Fibroblast of lung (primary cell): ENCODE results near the gene IL6R. TPM values are rescaled to one million over a fixed set of nuclear protein-coding genes. Genes with fewer than 3 reads are reported as not detected.

Experiments used
- DNase-seq, 2 donors: peaks; one replicate each; pipeline versions ENCODE4 v3.0.0 to v3.0.0-alpha.2; 2010; ENCODE audit warnings: low read depth in 2 of 2
- H2AFZ ChIP-seq: 2 replicates; pipeline ENCODE4 v1.5.1; 2012; ENCODE audit warnings: low read length, control low read depth, inconsistent platforms
- H3K27ac ChIP-seq: 2 replicates; pipeline ENCODE4 v1.5.1; 2011; ENCODE audit warnings: low read length, control low read depth; ENCODE audit not compliant: insufficient read depth
- H3K27me3 ChIP-seq: 2 replicates; pipeline ENCODE4 v1.5.1; 2011; ENCODE audit warnings: mild to moderate bottlenecking, low read length; ENCODE audit not compliant: control insufficient read depth, insufficient read depth
- H3K36me3 ChIP-seq: 2 replicates; pipeline ENCODE4 v1.5.1; 2011; ENCODE audit warnings: low read length; ENCODE audit not compliant: control insufficient read depth, insufficient read depth
- H3K4me1 ChIP-seq: 2 replicates; pipeline ENCODE4 v1.5.1; 2011; ENCODE audit warnings: low read length; ENCODE audit not compliant: control insufficient read depth, insufficient read depth; ENCODE audit errors: extremely low read depth
- H3K4me2 ChIP-seq: 2 replicates; pipeline ENCODE4 v1.5.1; 2011; ENCODE audit warnings: low read length, control low read depth; ENCODE audit not compliant: insufficient read depth; ENCODE audit errors: extremely low read depth
- H3K4me3 ChIP-seq, 4 experiments: fragments of 200-600 bp in 1 of 4; sonication (generic) in 1 of 4; replicated peaks in 1 of 4; 2 replicates each; pipeline ENCODE4 v1.5.1; 2011 to 2016; ENCODE audit warnings: low read length in 4 of 4, low read depth in 3 of 4, mild to moderate bottlenecking in 3 of 4, control low read depth in 2 of 4, inconsistent platforms in 1 of 4, mixed read lengths in 1 of 4; ENCODE audit not compliant: insufficient read depth in 1 of 4; ENCODE audit errors: control extremely low read depth in 1 of 4
- H3K79me2 ChIP-seq: 2 replicates; pipeline ENCODE4 v1.5.1; 2012; ENCODE audit warnings: mild to moderate bottlenecking, low read length, inconsistent platforms; ENCODE audit not compliant: control insufficient read depth, insufficient read depth
- H3K9ac ChIP-seq: 2 replicates; pipeline ENCODE4 v1.5.1; 2011; ENCODE audit warnings: mild to moderate bottlenecking, low read length, control low read depth; ENCODE audit not compliant: insufficient read depth
- H3K9me3 ChIP-seq: 2 replicates; pipeline ENCODE4 v1.5.1; 2012; ENCODE audit warnings: low read depth, low read length; ENCODE audit not compliant: control insufficient read depth, insufficient read depth
- H4K20me1 ChIP-seq: 2 replicates; pipeline ENCODE4 v1.5.1; 2011; ENCODE audit warnings: low read length; ENCODE audit not compliant: control insufficient read depth, insufficient read depth; ENCODE audit errors: extremely low read depth
- CTCF ChIP-seq, 2 donors: IDR thresholded peaks in 1 of 2; conservative IDR thresholded peaks in 1 of 2; 1 replicate in 1 of 2; 2 replicates in 1 of 2; pipeline ENCODE4 v1.5.1; 2011 to 2012; ENCODE audit warnings: low read length in 2 of 2, control low read depth in 1 of 2, inconsistent platforms in 1 of 2, low read depth in 1 of 2, mild to moderate bottlenecking in 1 of 2
- EZH2 ChIP-seq: IDR thresholded peaks from 2 replicates; pipeline ENCODE4 v1.5.1; 2012; ENCODE audit warnings: low read length, control low read depth, mild to moderate bottlenecking; ENCODE audit errors: missing control alignments
- polyA plus RNA-seq, 2 donors: library from polyadenylated mRNA; depleted of rRNA in 1 of 2; stranded (reverse) in 1 of 2; unstranded in 1 of 2; fragments of >200 nt; gene quantifications; 2 replicates each; pipeline ENCODE4 v1.2.1, GENCODE V29; 2011 to 2012; ENCODE audit warnings: missing spikeins in 1 of 2
- total RNA-seq: library from RNA; depleted of rRNA; stranded (reverse); fragments of >200 nt; gene quantifications from 2 replicates; pipeline ENCODE4 v1.2.1, GENCODE V29; 2014

IL6R gene
- total and polyA plus RNA-seq, 2 donors (not counting 1 experiment from before 2014, with no cell fraction given), result 21.0 to 22.7 TPM

- Histone ChIP-seq H3K4me3 (no peak overlapping the region), H3K4me1 (peaks cover 20% of the 10 kb centered on the region), H4K20me1 (no peaks in the 10 kb centered on the region), H3K27me3 (no peaks in the 10 kb centered on the region), H3K79me2 (no peaks in the 10 kb centered on the region), H3K4me2 (no peak overlapping the region), H3K27ac (no peak overlapping the region), H3K36me3 (peaks cover 10% of the 10 kb centered on the region), H2AFZ (no peak overlapping the region), H3K9ac (no peak overlapping the region), H3K9me3 (no peaks in the 10 kb centered on the region)
- TF ChIP-seq EZH2 (no peak), CTCF (conservative IDR thresholded peaks at IDR 0.05 in 1 of 2, IDR thresholded peaks at IDR 0.05 in 1 of 2; ENCODE audit: low read depth in 1 of 2, low read length in 2 of 2) (no peak)
- DNase-seq, result peak in 1 of 2 donors; percentile 28
Measured at GRCh38 chr1:154433161-154433764, 28.1 kb downstream of the IL6R start.

- H3K9ac ChIP-seq, result peak overlapping the region; percentile 13
- H3K27me3 ChIP-seq, result no peaks in the 10 kb centered on the region
- no peak overlapping the region for H2AFZ ChIP-seq
- peak overlapping the region in 1 of 4 experiments; percentile 8 for H3K4me3 ChIP-seq
- H3K27ac ChIP-seq, result peak overlapping the region; percentile 54
- H3K36me3 ChIP-seq, result peaks cover 13% of the 10 kb centered on the region
- peak overlapping the region; percentile 0 for H3K4me2 ChIP-seq
- peaks cover 17% of the 10 kb centered on the region for H3K4me1 ChIP-seq
- H4K20me1 ChIP-seq, result no peaks in the 10 kb centered on the region
- H3K79me2 ChIP-seq, result no peaks in the 10 kb centered on the region
- peak; percentile 40 to 87 for DNase-seq
- TF ChIP-seq CTCF (conservative IDR thresholded peaks at IDR 0.05 in 1 of 2, IDR thresholded peaks at IDR 0.05 in 1 of 2; ENCODE audit: low read depth in 1 of 2, low read length in 2 of 2) (no peak), EZH2 (no peak)
- no peaks in the 10 kb centered on the region for H3K9me3 ChIP-seq
Measured at GRCh38 chr1:154434346-154435085, 29.4 kb downstream of the IL6R start.

GRCh38 chr1:154435599-154436200 lies 30.6 kb downstream of the IL6R start:
- TF ChIP-seq CTCF (conservative IDR thresholded peaks at IDR 0.05 in 1 of 2, IDR thresholded peaks at IDR 0.05 in 1 of 2; ENCODE audit: low read depth in 1 of 2, low read length in 2 of 2) (no peak), EZH2 (no peak)
- H3K9ac ChIP-seq, result no peak overlapping the region
- H3K9me3 ChIP-seq, result no peaks in the 10 kb centered on the region
- H3K4me3 ChIP-seq, result no peak overlapping the region
- no peak overlapping the region for H3K27ac ChIP-seq
- peaks cover 9% of the 10 kb centered on the region for H3K36me3 ChIP-seq
- H4K20me1 ChIP-seq, result no peaks in the 10 kb centered on the region
- no peak overlapping the region for H2AFZ ChIP-seq
- no peaks in the 10 kb centered on the region for H3K79me2 ChIP-seq
- peaks cover 11% of the 10 kb centered on the region for H3K4me1 ChIP-seq
- H3K27me3 ChIP-seq, result no peaks in the 10 kb centered on the region
- no peak overlapping the region for H3K4me2 ChIP-seq
- DNase-seq, result no peak
